Chondrocyte (in vitro differentiated cells): Measurements from ENCODE around the gene CWC27. TPM values are rescaled to one million over a fixed set of nuclear protein-coding genes. Genes with fewer than 3 reads are reported as not detected.

Experiments
- DNase-seq: peaks from one replicate; pipeline ENCODE4 v3.0.0; 2021; ENCODE audit warnings: mixed read lengths, low spot score
- H3K27ac Mint-ChIP-seq: one replicate; pipeline ENCODE4 v1.8.0; 2021; ENCODE audit warnings: mild to moderate bottlenecking, moderate library complexity, mixed read lengths; ENCODE audit not compliant: unreplicated experiment
- H3K27me3 Mint-ChIP-seq: 2 replicates; pipeline ENCODE4 v1.8.0; 2021; ENCODE audit warnings: low read depth, mixed read lengths
- H3K36me3 Mint-ChIP-seq: 2 replicates; pipeline ENCODE4 v1.8.0; 2021; ENCODE audit warnings: low read depth, mixed read lengths
- H3K4me1 Mint-ChIP-seq: 2 replicates; pipeline ENCODE4 v1.8.0; 2021; ENCODE audit warnings: low read depth, mild to moderate bottlenecking, mixed read lengths
- H3K4me3 Mint-ChIP-seq: one replicate; pipeline ENCODE4 v1.8.0; 2021; ENCODE audit warnings: mild to moderate bottlenecking, moderate library complexity, mixed read lengths; ENCODE audit not compliant: unreplicated experiment
- H3K9me3 Mint-ChIP-seq: 2 replicates; pipeline ENCODE4 v1.8.0; 2021; ENCODE audit warnings: low read depth, mixed read lengths
- total RNA-seq: library from RNA; stranded (reverse); gene quantifications from 3 replicates; pipeline ENCODE4 v1.2.1, GENCODE V29; 2021
- TF ChIP-seq, protein P1 (sequence below): fragments of 200-600 bp; sonication (generic); IDR thresholded peaks from 2 replicates; pipeline ENCODE4 v1.5.0; 2021; ENCODE audit warnings: antibody characterized with exemption, mild to moderate bottlenecking, moderate library complexity

The CWC27 gene
- total RNA-seq, 1 donor from 2014 or later: 19.5 TPM

DNA sequence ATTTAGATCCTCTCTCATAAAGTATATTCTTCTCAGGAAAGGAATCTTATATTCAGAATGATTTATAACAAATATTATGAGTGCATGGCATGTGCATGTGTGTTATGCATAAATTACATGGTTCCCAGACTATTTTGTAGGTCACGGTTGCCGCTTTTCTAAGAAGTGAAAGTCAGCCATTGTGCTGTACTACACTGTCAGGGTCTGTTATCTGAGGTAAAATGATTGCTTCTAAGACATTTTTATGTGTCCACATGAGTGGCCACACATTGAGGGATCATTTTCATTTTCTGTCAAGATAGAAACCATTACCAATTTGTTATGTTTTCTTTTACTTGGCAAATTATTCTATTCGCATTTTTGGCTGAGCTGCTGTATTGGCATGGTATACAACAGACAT lies 210.8 kb downstream of the CWC27 start:
- no peak overlapping the region for H3K27ac Mint-ChIP-seq
- H3K27me3 Mint-ChIP-seq: no peaks in the 10 kb centered on the region
- TF ChIP-seq, protein P1, sequence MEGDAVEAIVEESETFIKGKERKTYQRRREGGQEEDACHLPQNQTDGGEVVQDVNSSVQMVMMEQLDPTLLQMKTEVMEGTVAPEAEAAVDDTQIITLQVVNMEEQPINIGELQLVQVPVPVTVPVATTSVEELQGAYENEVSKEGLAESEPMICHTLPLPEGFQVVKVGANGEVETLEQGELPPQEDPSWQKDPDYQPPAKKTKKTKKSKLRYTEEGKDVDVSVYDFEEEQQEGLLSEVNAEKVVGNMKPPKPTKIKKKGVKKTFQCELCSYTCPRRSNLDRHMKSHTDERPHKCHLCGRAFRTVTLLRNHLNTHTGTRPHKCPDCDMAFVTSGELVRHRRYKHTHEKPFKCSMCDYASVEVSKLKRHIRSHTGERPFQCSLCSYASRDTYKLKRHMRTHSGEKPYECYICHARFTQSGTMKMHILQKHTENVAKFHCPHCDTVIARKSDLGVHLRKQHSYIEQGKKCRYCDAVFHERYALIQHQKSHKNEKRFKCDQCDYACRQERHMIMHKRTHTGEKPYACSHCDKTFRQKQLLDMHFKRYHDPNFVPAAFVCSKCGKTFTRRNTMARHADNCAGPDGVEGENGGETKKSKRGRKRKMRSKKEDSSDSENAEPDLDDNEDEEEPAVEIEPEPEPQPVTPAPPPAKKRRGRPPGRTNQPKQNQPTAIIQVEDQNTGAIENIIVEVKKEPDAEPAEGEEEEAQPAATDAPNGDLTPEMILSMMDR: no peak
- H3K36me3 Mint-ChIP-seq: peaks cover 5% of the 10 kb centered on the region
- DNase-seq: no peak
- no peaks in the 10 kb centered on the region for H3K9me3 Mint-ChIP-seq
- no peak overlapping the region for H3K4me3 Mint-ChIP-seq
- no peaks in the 10 kb centered on the region for H3K4me1 Mint-ChIP-seq

DNA sequence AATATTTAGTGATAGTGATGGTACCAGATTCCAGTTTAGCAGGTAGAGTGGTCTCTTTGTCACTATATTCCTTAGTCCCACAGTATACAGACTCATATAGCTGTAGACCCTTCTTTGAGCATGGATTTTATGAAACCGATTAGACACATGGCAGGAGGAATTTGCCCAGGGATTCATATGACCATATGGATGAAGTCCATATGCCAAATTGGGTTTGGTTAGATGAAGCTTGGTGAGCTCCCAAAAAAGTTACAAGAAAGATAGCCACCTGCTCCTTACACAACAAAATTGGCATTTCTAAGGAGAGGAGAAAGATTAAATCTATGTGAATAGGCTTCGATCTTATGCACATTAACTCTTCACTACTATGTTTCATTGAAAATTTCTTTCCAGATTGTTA lies 211.4 kb downstream of the CWC27 start:
- no peak overlapping the region for H3K4me3 Mint-ChIP-seq
- H3K36me3 Mint-ChIP-seq: peaks cover 7% of the 10 kb centered on the region
- TF ChIP-seq, protein P1: no peak
- no peak for DNase-seq
- peaks cover 2% of the 10 kb centered on the region for H3K9me3 Mint-ChIP-seq
- no peaks in the 10 kb centered on the region for H3K4me1 Mint-ChIP-seq
- H3K27me3 Mint-ChIP-seq: no peaks in the 10 kb centered on the region
- no peak overlapping the region for H3K27ac Mint-ChIP-seq

DNA sequence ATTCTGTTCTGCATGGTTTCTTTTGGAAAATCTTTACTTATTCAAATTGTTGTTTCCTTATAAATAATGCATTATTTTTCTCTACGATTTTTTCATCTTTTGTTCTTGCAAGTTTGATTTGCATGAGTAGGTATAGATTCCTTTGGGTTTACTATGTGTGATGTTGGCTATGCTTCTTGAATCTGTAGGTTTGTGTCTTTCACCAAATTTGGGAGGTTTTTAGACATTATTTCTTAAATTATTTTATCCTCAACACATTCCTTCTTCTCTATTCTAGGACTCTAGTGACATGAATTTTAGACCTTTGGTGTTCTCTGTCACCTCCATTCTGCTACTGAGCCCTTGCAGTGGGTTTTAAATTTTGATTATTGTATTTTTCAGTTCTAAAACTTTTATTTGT lies 219.0 kb downstream of the CWC27 start:
- Mint-ChIP-seq H3K27me3 (no peaks in the 10 kb centered on the region), H3K4me3 (no peak overlapping the region), H3K36me3 (peaks cover 7% of the 10 kb centered on the region), H3K4me1 (no peaks in the 10 kb centered on the region), H3K9me3 (peaks cover 15% of the 10 kb centered on the region), H3K27ac (no peak overlapping the region)
- no peak for DNase-seq
- TF ChIP-seq, protein P1: no peak

DNA sequence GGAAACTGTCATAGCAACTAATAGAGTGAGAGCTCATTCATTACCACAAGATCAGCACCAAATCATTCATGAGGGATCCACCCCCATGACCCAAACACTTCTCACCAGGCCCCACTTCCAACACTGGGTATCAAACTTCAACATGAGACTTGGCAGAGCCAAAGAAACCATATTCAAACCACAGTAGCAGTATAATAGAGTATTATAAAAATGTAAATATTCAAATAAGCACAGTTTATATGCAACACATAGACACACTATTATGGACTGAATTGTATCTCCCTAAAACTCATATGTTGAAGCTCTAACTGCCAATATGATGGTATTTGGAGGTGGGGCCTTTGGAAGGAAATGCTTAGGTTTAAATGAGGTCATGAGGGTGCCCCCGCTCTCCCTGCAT lies 240.5 kb downstream of the CWC27 start:
- peaks cover 3% of the 10 kb centered on the region for H3K36me3 Mint-ChIP-seq
- H3K27ac Mint-ChIP-seq: no peak overlapping the region

DNA sequence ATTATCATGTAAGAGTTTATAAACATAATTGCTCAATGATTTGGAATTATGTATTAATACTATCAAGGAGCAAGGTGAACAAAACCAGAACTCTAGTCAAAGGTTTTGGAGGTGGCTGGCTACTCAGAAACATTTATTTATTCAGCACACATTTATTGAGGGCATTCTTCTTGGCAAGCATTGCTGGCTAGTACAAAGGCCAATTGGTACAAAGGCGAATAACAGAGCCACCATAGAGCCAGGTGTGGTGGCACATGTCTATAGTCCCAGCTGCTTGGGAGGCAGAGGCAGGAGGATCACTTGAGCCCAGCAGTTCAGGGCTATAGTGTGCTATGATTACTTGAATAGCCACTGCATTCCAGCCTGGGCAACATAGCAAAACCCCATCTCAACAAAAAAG lies 242.1 kb downstream of the CWC27 start:
- TF ChIP-seq, protein P1: no peak
- DNase-seq: no peak
- Mint-ChIP-seq H3K27ac (no peak overlapping the region), H3K27me3 (no peaks in the 10 kb centered on the region), H3K4me3 (no peak overlapping the region), H3K4me1 (peaks cover 9% of the 10 kb centered on the region), H3K9me3 (peaks cover 5% of the 10 kb centered on the region), H3K36me3 (peaks cover 2% of the 10 kb centered on the region)

More for the DNA sequence above, 240.5 kb downstream of the CWC27 start:
- TF ChIP-seq, protein P1: no peak
- H3K9me3 Mint-ChIP-seq: peaks cover 8% of the 10 kb centered on the region
- H3K27me3 Mint-ChIP-seq: no peaks in the 10 kb centered on the region
- H3K4me1 Mint-ChIP-seq: peaks cover 5% of the 10 kb centered on the region
- no peak overlapping the region for H3K4me3 Mint-ChIP-seq
- no peak for DNase-seq
